ENCODE measurements around the gene TRIM63. TPM values are rescaled to one million over a fixed set of nuclear protein-coding genes. Genes with fewer than 3 reads are reported as not detected.

TRIM63 gene
- total RNA-seq, 1 donor: not detected

DNA sequence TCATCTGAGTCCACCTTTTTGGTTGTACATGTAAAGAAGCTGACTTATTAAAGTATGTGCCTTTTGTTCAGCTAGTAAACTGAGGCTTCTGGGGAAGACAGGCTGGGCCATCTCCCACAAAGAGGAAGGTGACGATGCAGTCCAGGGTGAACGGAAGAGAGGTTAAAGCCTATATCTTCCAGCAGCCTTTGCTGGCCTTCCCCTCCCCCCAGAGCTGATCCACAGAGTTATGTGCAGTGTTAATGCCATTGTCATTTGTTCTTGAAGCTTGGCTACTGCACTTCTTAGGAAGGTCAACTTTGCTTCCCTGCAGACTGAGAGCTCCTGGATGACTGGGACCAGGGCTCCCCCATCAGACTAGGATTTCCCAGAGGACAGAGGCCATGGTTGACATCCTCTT is 23.7 kb downstream of the TRIM63 start:
- DNase-seq (ENCODE audit: low read depth): no peak
- TF ChIP-seq, protein P1, sequence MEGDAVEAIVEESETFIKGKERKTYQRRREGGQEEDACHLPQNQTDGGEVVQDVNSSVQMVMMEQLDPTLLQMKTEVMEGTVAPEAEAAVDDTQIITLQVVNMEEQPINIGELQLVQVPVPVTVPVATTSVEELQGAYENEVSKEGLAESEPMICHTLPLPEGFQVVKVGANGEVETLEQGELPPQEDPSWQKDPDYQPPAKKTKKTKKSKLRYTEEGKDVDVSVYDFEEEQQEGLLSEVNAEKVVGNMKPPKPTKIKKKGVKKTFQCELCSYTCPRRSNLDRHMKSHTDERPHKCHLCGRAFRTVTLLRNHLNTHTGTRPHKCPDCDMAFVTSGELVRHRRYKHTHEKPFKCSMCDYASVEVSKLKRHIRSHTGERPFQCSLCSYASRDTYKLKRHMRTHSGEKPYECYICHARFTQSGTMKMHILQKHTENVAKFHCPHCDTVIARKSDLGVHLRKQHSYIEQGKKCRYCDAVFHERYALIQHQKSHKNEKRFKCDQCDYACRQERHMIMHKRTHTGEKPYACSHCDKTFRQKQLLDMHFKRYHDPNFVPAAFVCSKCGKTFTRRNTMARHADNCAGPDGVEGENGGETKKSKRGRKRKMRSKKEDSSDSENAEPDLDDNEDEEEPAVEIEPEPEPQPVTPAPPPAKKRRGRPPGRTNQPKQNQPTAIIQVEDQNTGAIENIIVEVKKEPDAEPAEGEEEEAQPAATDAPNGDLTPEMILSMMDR (IDR thresholded peaks at IDR 0.05; ENCODE audit: insufficient read depth, low read depth, low read length): no peak
- no peak overlapping the region for H3K4me3 ChIP-seq (ENCODE audit: low read depth, low read length)

DNA sequence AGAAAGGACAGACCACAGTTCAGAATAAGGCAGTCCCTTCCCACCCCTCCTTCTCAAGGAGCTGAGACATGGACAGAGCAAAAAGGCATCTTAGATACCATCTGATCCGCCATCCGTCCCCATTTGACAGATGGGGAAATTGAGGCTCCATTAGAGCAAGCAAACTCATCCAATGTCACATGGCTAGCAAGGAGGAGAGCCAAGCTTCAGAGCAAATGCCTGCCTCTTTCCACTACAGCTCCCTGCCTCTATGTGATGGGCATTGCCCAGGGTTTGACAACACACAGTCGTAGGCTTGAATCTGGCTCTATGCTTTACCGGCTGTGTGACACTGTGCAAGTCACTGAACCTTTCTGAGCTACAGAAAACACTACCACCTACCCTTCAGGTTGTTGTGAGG is 25.5 kb downstream of the TRIM63 start:
- TF ChIP-seq, protein P1 (IDR thresholded peaks at IDR 0.05; ENCODE audit: insufficient read depth, low read depth, low read length): no peak
- no peak for DNase-seq (ENCODE audit: low read depth)
- no peak overlapping the region for H3K4me3 ChIP-seq (ENCODE audit: low read depth, low read length)

DNA sequence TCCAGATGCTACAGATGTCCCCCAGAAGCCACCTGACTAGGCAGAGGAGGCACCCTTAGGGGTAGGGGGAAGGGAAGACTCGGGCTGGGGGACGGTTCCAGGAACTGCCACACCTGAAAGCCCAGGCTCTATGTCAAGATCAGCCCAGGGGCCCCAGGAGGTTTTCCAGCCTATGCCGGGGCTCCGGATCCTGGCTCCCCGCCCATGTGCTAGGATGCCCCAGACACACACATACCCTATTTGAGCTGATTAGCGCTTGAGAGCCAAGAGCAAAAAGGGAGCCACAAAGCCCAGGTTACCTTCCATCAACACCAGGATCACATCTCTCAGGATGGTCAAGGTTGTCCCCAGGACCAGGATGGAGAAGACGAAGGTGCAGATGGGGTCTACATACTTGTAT is 26.0 kb downstream of the TRIM63 start:
- DNase-seq (ENCODE audit: low read depth): no peak
- H3K4me3 ChIP-seq (ENCODE audit: low read depth, low read length): no peak overlapping the region
- TF ChIP-seq, protein P1 (IDR thresholded peaks at IDR 0.05; ENCODE audit: insufficient read depth, low read depth, low read length): no peak

DNA sequence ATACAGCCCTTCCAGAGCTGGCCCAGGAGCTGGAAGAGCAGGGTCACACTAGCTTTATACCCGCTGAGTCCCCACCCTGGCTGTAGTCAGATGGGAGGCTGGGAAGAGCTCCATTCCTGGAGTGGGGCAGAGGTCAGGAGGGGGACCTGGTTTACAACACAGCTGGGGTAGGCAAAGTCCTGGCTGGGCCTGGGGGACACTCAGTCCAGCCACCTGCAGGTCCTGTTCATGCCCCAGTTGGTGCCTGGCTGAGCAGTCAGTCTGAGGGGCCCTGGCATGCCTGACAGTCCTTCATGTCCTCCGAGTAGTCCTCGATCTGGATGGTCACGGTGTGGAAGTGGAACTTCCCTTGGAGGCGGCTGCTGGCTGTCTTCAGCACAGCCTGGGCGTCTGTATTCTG is 28.5 kb downstream of the TRIM63 start:
- TF ChIP-seq, protein P1 (IDR thresholded peaks at IDR 0.05; ENCODE audit: insufficient read depth, low read depth, low read length): no peak
- H3K4me3 ChIP-seq (ENCODE audit: low read depth, low read length): no peak overlapping the region
- no peak for DNase-seq (ENCODE audit: low read depth)

DNA sequence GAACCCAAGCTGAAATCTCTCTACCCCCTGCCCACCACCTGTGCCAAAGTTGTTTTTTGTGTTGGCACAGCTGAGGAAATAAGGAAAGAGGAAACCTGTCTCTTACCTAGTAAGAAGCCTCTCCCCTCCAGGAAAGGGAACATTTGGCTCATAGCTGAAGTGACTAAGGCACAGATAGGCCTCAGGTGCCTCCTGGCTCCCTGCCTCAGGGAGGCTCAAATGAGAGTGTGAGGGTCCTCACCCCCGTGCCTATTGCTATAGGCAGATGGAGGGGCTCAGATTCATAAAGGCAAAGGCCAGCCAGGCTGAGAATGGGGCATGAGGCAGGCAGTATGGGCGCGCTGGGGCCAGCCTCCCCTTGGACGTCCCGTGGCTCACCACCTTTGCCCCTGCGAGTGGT is 29.0 kb downstream of the TRIM63 start:
- DNase-seq (ENCODE audit: low read depth): no peak
- no peak overlapping the region for H3K4me3 ChIP-seq (ENCODE audit: low read depth, low read length)
- TF ChIP-seq, protein P1 (IDR thresholded peaks at IDR 0.05; ENCODE audit: insufficient read depth, low read depth, low read length): no peak

DNA sequence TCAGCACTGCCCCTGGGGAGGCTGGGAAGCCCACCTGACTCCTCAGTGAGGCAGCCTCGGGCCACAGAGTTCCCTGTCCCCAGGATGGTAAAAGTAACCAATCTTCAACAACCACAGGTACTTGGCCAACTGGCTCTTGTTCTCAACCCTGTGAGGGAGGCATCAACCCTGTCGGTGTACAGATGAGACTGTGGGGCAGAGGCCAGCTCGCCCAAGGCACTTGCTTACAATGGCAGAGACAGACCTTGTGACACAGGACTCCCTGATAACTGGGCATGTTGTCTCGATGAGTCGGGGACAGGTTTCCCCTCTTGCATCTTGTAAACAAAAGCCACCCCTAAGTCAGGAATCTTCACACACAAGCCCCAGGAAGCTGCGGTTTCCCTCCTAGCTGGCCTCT is 29.5 kb downstream of the TRIM63 start:
- TF ChIP-seq, protein P1 (IDR thresholded peaks at IDR 0.05; ENCODE audit: insufficient read depth, low read depth, low read length): no peak
- no peak for DNase-seq (ENCODE audit: low read depth)
- no peak overlapping the region for H3K4me3 ChIP-seq (ENCODE audit: low read depth, low read length)

DNA sequence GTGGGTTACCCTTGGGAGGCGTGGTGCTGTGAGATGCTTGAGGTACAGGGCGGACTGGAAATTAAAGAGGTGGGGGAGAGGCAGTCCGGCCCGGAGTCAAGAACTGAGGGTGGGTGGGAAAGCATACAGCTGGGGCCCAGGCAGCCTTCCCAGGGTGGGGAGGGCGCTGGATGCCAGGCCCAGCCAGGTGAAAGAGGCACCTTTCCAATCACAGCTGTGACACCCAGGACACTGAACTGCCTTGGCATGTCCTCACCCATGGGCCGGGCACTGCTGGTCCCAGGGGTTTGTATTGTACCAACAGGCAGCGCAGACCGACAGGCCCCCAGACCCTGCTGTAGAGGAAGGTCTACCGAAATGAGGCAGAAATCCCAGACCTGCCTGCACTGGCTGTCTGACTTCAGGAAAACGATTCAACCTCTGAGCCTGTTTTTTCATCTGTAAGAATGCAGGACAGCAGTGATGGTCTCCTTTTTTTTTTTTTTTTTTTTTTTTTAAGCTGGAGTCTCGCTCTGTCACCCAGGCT is 30.6 kb downstream of the TRIM63 start:
- DNase-seq (ENCODE audit: low read depth): no peak
- no peak overlapping the region for H3K4me3 ChIP-seq (ENCODE audit: low read depth, low read length)
- TF ChIP-seq, protein P1 (IDR thresholded peaks at IDR 0.05; ENCODE audit: insufficient read depth, low read depth, low read length): no peak

All from fibroblast of villous mesenchyme (primary cell).